GM23248 (cell line): ENCODE results near the gene CIAO2A. TPM values are rescaled to one million over a fixed set of nuclear protein-coding genes. Genes with fewer than 3 reads are reported as not detected.

Experiments used
- DNase-seq: peaks from one replicate; pipeline ENCODE4 v3.0.0-alpha.2; 2015
- H2AFZ ChIP-seq: fragments of 200-600 bp; sonication (generic); 2 replicates; pipeline ENCODE4 v1.6.1; 2016; ENCODE audit warnings: antibody characterized with exemption
- H3F3A ChIP-seq: fragments of 200-600 bp; sonication (generic); 2 replicates; pipeline ENCODE4 v1.6.1; 2016; ENCODE audit warnings: mild to moderate bottlenecking, antibody characterized with exemption, mixed run types; ENCODE audit not compliant: insufficient read depth
- H3K27ac ChIP-seq: fragments of 200-600 bp; sonication (generic); 2 replicates; pipeline ENCODE4 v1.5.1; 2016; ENCODE audit warnings: mild to moderate bottlenecking
- H3K27me3 ChIP-seq: fragments of 200-600 bp; sonication (generic); replicated peaks from 2 replicates; pipeline ENCODE4 v1.6.1; 2016; ENCODE audit warnings: mild to moderate bottlenecking; ENCODE audit not compliant: insufficient read depth
- H3K36me3 ChIP-seq: fragments of 200-600 bp; sonication (generic); 2 replicates; pipeline ENCODE4 v1.6.1; 2016; ENCODE audit warnings: low read depth, mild to moderate bottlenecking
- H3K4me1 ChIP-seq: fragments of 200-600 bp; sonication (generic); 2 replicates; pipeline ENCODE4 v1.6.1; 2016; ENCODE audit warnings: mild to moderate bottlenecking; ENCODE audit not compliant: insufficient read depth
- H3K4me2 ChIP-seq: fragments of 200-600 bp; sonication (generic); one replicate; pipeline ENCODE4 v1.6.1; 2016; ENCODE audit warnings: mild to moderate bottlenecking; ENCODE audit not compliant: unreplicated experiment
- H3K4me3 ChIP-seq: fragments of 200-600 bp; sonication (generic); 2 replicates; pipeline ENCODE4 v1.5.1; 2016; ENCODE audit warnings: mild to moderate bottlenecking
- H3K79me2 ChIP-seq: fragments of 200-600 bp; sonication (generic); 2 replicates; pipeline ENCODE4 v1.6.1; 2016; ENCODE audit warnings: mild to moderate bottlenecking; ENCODE audit not compliant: insufficient read depth
- H3K9ac ChIP-seq: fragments of 200-600 bp; sonication (generic); 2 replicates; pipeline ENCODE4 v1.6.1; 2016; ENCODE audit warnings: mild to moderate bottlenecking
- H3K9me2 ChIP-seq: fragments of 200-600 bp; sonication (generic); 2 replicates; pipeline ENCODE4 v1.6.1; 2016; ENCODE audit warnings: mixed run types, mild to moderate bottlenecking, moderate library complexity; ENCODE audit not compliant: insufficient read depth
- H3K9me3 ChIP-seq: fragments of 200-600 bp; sonication (generic); one replicate; pipeline ENCODE4 v1.6.1; 2017; ENCODE audit warnings: low read depth
- H4K20me1 ChIP-seq: fragments of 200-600 bp; sonication (generic); 2 replicates; pipeline ENCODE4 v1.6.0; 2016; ENCODE audit not compliant: insufficient read depth
- EZH2 ChIP-seq: fragments of 200-600 bp; sonication (generic); IDR thresholded peaks from 2 replicates; pipeline ENCODE4 v1.6.1; 2018; ENCODE audit warnings: antibody characterized with exemption, mild to moderate bottlenecking; ENCODE audit not compliant: insufficient read depth, poor library complexity, severe bottlenecking
- EZH2phosphoT487 ChIP-seq: fragments of 200-600 bp; sonication (generic); IDR thresholded peaks from 2 replicates; pipeline ENCODE4 v1.6.1; 2018; ENCODE audit warnings: antibody characterized with exemption, moderate library complexity, mild to moderate bottlenecking, low read depth; ENCODE audit not compliant: insufficient read depth
- WGBS, 2 experiments: methylation state at CpG; one replicate each; pipeline ENCODE4 v1.1.6; 2015 to 2017; ENCODE audit warnings: low lambda C conversion rate in 2 of 2, low coverage in 1 of 2; ENCODE audit errors: missing lambda C conversion rate in 2 of 2; 5-methylcytosine and 5-hydroxymethylcytosine counted together
- in situ Hi-C: fragments of 300-500 bp; cut with MboI; formaldehyde crosslinking; loops from 2 replicates; pipeline ENCODE4 v1.15.0; 2020
- polyA plus RNA-seq: library from polyadenylated mRNA; unstranded; fragments of >200 nt; fragmentation: Nextera tagmentation; extraction: Ambion mirVana; gene quantifications from 2 replicates; pipeline ENCODE4 v1.2.1, GENCODE V29; 2016
- total RNA-seq: library from RNA; depleted of rRNA; stranded (reverse); fragments of >200 nt; shearing (Covaris generic); gene quantifications from 2 replicates; pipeline ENCODE4 v1.2.3, GENCODE V29; 2014

CIAO2A gene
- total and polyA plus RNA-seq, 2 experiments from 2014 or later: 40.5 to 93.8 TPM

GRCh38 chr15:64037966-64038365, 55.7 kb downstream of the CIAO2A start:
- Histone ChIP-seq H2AFZ (no peak overlapping the region), H3K4me1 (no peaks in the 10 kb centered on the region), H3K79me2 (no peaks in the 10 kb centered on the region), H3K4me3 (no peak overlapping the region), H3K9ac (no peak overlapping the region), H3K27ac (no peak overlapping the region), H3F3A (no peaks in the 10 kb centered on the region), H3K36me3 (no peaks in the 10 kb centered on the region; the same call in 1 of the 2 replicates), H3K9me3 (no peaks in the 10 kb centered on the region), H4K20me1 (no peaks in the 10 kb centered on the region), H3K27me3 (no peaks in the 10 kb centered on the region), H3K4me2 (no peak overlapping the region), H3K9me2 (no peaks in the 10 kb centered on the region)
- DNase-seq: no peak
- WGBS, 2 experiments: 46 to 48% methylated on average over 2 of the region's 2 CpGs
- TF ChIP-seq EZH2phosphoT487 (no peak), EZH2 (no peak)
- in situ Hi-C loops: no loop called here

GRCh38 chr15:64037116-64037515, 56.5 kb downstream of the CIAO2A start:
- Histone ChIP-seq H4K20me1 (no peaks in the 10 kb centered on the region), H3K36me3 (no peaks in the 10 kb centered on the region; the same call in 1 of the 2 replicates), H3K79me2 (no peaks in the 10 kb centered on the region), H3K27ac (no peak overlapping the region), H3K9me2 (no peaks in the 10 kb centered on the region), H3K27me3 (no peaks in the 10 kb centered on the region), H2AFZ (no peak overlapping the region), H3K9me3 (no peaks in the 10 kb centered on the region), H3K4me3 (no peak overlapping the region), H3K4me2 (no peak overlapping the region), H3K9ac (no peak overlapping the region), H3K4me1 (no peaks in the 10 kb centered on the region), H3F3A (no peaks in the 10 kb centered on the region)
- DNase-seq: no peak
- in situ Hi-C loops: no loop called here
- TF ChIP-seq EZH2 (no peak), EZH2phosphoT487 (no peak)
- 97 to 100% methylated on average over 3 of the region's 3 CpGs for WGBS, 2 experiments

GRCh38 chr15:64035525-64035924, 58.1 kb downstream of the CIAO2A start:
- Histone ChIP-seq H3K79me2 (no peaks in the 10 kb centered on the region), H3K9ac (no peak overlapping the region), H4K20me1 (no peaks in the 10 kb centered on the region), H3K9me3 (no peaks in the 10 kb centered on the region), H3K4me2 (no peak overlapping the region), H3F3A (no peaks in the 10 kb centered on the region), H3K4me1 (no peaks in the 10 kb centered on the region), H2AFZ (no peak overlapping the region), H3K27me3 (no peaks in the 10 kb centered on the region), H3K36me3 (no peaks in the 10 kb centered on the region; the same call in 1 of the 2 replicates), H3K27ac (no peak overlapping the region), H3K4me3 (no peak overlapping the region), H3K9me2 (no peaks in the 10 kb centered on the region)
- in situ Hi-C loops: no loop called here
- TF ChIP-seq EZH2: no peak
- no peak for TF ChIP-seq EZH2phosphoT487
- DNase-seq: no peak
- WGBS, 2 experiments: 19 to 22% methylated on average over 1 of the region's 1 CpG

- Histone ChIP-seq H3K4me1 (no peaks in the 10 kb centered on the region), H3K27ac (no peak overlapping the region), H3K9me3 (no peaks in the 10 kb centered on the region), H4K20me1 (no peaks in the 10 kb centered on the region), H3K4me2 (no peak overlapping the region), H3K27me3 (no peaks in the 10 kb centered on the region), H3K9ac (no peak overlapping the region), H3F3A (no peaks in the 10 kb centered on the region), H2AFZ (no peak overlapping the region), H3K4me3 (no peak overlapping the region), H3K36me3 (no peaks in the 10 kb centered on the region; the same call in 1 of the 2 replicates), H3K79me2 (no peaks in the 10 kb centered on the region), H3K9me2 (no peaks in the 10 kb centered on the region)
- 60 to 63% methylated on average over 4 of the region's 4 CpGs for WGBS, 2 experiments
- in situ Hi-C loops: no loop called here
- no peak for DNase-seq
- TF ChIP-seq EZH2phosphoT487 (no peak), EZH2 (no peak)
Observed at GRCh38 chr15:64034519-64034918, 59.1 kb downstream of the CIAO2A start.

GRCh38 chr15:64032329-64032728, 61.3 kb downstream of the CIAO2A start:
- WGBS, 2 experiments: 98 to 99% methylated on average over 5 of the region's 5 CpGs
- in situ Hi-C loops: no loop called here

More at GRCh38 chr15:64032329-64032728, 61.3 kb downstream of the CIAO2A start:
- no peaks in the 10 kb centered on the region for H3K27me3 ChIP-seq
- no peak overlapping the region for H2AFZ ChIP-seq
- H3F3A ChIP-seq: no peaks in the 10 kb centered on the region
- H4K20me1 ChIP-seq: no peaks in the 10 kb centered on the region
- H3K79me2 ChIP-seq: no peaks in the 10 kb centered on the region
- no peak for TF ChIP-seq EZH2
- TF ChIP-seq EZH2phosphoT487: no peak
- no peak overlapping the region for H3K27ac ChIP-seq
- no peak for DNase-seq
- H3K4me2 ChIP-seq: no peak overlapping the region
- H3K9ac ChIP-seq: no peak overlapping the region
- peaks cover 2% of the 10 kb centered on the region for H3K4me1 ChIP-seq
- H3K36me3 ChIP-seq: no peaks in the 10 kb centered on the region
- no peaks in the 10 kb centered on the region for H3K9me3 ChIP-seq
- H3K9me2 ChIP-seq: no peaks in the 10 kb centered on the region
- H3K4me3 ChIP-seq: no peak overlapping the region
